DND-41 (cell line): ENCODE results near the gene MSI2.

ENCODE experiments used
- ATAC-seq: fragments of 200-7000 bp; cut with Tn5 transposase; 3 replicates; pipeline ENCODE4 v1.9.1; 2021; ENCODE audit warnings: low read depth; ENCODE audit not compliant: insufficient read depth
- DNase-seq: peaks from one replicate; pipeline ENCODE4 v3.0.0-alpha.2; 2020
- H2AFZ ChIP-seq: 2 replicates; pipeline ENCODE4 v1.6.0; 2012; ENCODE audit warnings: low read depth, low read length
- H3K27ac ChIP-seq: 2 replicates; pipeline ENCODE4 v1.5.1; 2012; ENCODE audit warnings: low read length, inconsistent platforms
- H3K27me3 ChIP-seq: fragments of 200-600 bp; sonication (generic); 2 replicates; pipeline ENCODE4 v1.6.0; 2012; ENCODE audit warnings: low read length, mild to moderate bottlenecking, inconsistent platforms; ENCODE audit not compliant: insufficient read depth, poor library complexity
- H3K36me3 ChIP-seq: 2 replicates; pipeline ENCODE4 v1.5.1; 2012; ENCODE audit warnings: low read length, inconsistent platforms; ENCODE audit not compliant: insufficient read depth
- H3K4me1 ChIP-seq: 2 replicates; pipeline ENCODE4 v1.5.1; 2012; ENCODE audit warnings: mild to moderate bottlenecking, low read length; ENCODE audit not compliant: insufficient read depth
- H3K4me2 ChIP-seq: 2 replicates; pipeline ENCODE4 v1.6.0; 2012; ENCODE audit warnings: mild to moderate bottlenecking, moderate library complexity, low read length, inconsistent platforms; ENCODE audit not compliant: insufficient read depth
- H3K4me3 ChIP-seq, 2 experiments: fragments of 200-600 bp in 1 of 2; shearing (Covaris generic) in 1 of 2; 2 replicates each; pipeline ENCODE4 v1.5.1; 2012 to 2016; ENCODE audit warnings: inconsistent platforms in 2 of 2, low read length in 2 of 2, mild to moderate bottlenecking in 2 of 2, low read depth in 1 of 2, moderate library complexity in 1 of 2
- H3K79me2 ChIP-seq: 2 replicates; pipeline ENCODE4 v1.6.0; 2012; ENCODE audit warnings: low read length, inconsistent platforms; ENCODE audit not compliant: insufficient read depth
- H3K9ac ChIP-seq: 2 replicates; pipeline ENCODE4 v1.6.0; 2012; ENCODE audit warnings: low read depth, mild to moderate bottlenecking, inconsistent platforms, low read length, moderate library complexity
- H3K9me3 ChIP-seq: 2 replicates; pipeline ENCODE4 v1.5.1; 2012; ENCODE audit warnings: low read length, moderate library complexity, mild to moderate bottlenecking, inconsistent platforms; ENCODE audit not compliant: insufficient read depth, severe bottlenecking
- H4K20me1 ChIP-seq: 2 replicates; pipeline ENCODE4 v1.6.0; 2012; ENCODE audit warnings: low read length; ENCODE audit not compliant: insufficient read depth
- EZH2 ChIP-seq: IDR thresholded peaks from 3 replicates; pipeline ENCODE4 v1.6.1; 2012; ENCODE audit warnings: borderline replicate concordance, low read depth, mild to moderate bottlenecking, moderate library complexity, low read length, inconsistent platforms; ENCODE audit not compliant: severe bottlenecking
- TF ChIP-seq, protein P1 (sequence below): IDR thresholded peaks from 2 replicates; pipeline ENCODE4 v1.5.1; 2012; ENCODE audit warnings: borderline replicate concordance, low read length, moderate library complexity, mild to moderate bottlenecking; ENCODE audit not compliant: poor library complexity, severe bottlenecking; ENCODE audit errors: extremely low read depth

The MSI2 gene

GRCh38 chr17:57577751-57578607 is 321.7 kb downstream of the MSI2 start:
- no peak overlapping the region for H3K4me3 ChIP-seq

GRCh38 chr17:57578608-57579225 is 322.4 kb downstream of the MSI2 start:
- no peak for TF ChIP-seq EZH2
- TF ChIP-seq, protein P1, sequence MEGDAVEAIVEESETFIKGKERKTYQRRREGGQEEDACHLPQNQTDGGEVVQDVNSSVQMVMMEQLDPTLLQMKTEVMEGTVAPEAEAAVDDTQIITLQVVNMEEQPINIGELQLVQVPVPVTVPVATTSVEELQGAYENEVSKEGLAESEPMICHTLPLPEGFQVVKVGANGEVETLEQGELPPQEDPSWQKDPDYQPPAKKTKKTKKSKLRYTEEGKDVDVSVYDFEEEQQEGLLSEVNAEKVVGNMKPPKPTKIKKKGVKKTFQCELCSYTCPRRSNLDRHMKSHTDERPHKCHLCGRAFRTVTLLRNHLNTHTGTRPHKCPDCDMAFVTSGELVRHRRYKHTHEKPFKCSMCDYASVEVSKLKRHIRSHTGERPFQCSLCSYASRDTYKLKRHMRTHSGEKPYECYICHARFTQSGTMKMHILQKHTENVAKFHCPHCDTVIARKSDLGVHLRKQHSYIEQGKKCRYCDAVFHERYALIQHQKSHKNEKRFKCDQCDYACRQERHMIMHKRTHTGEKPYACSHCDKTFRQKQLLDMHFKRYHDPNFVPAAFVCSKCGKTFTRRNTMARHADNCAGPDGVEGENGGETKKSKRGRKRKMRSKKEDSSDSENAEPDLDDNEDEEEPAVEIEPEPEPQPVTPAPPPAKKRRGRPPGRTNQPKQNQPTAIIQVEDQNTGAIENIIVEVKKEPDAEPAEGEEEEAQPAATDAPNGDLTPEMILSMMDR: no peak
- Histone ChIP-seq H3K27me3 (no peaks in the 10 kb centered on the region), H3K9ac (no peak overlapping the region), H3K36me3 (peaks cover 83% of the 10 kb centered on the region), H4K20me1 (peaks cover 13% of the 10 kb centered on the region), H3K4me2 (no peak overlapping the region), H3K4me1 (peaks cover 38% of the 10 kb centered on the region), H3K27ac (peak overlapping the region; percentile 15), H3K4me3 (no peak overlapping the region), H2AFZ (no peak overlapping the region), H3K9me3 (no peaks in the 10 kb centered on the region), H3K79me2 (peaks cover 93% of the 10 kb centered on the region)
- DNase-seq (no peak), ATAC-seq (no peak)

More at GRCh38 chr17:57577751-57578607, 321.7 kb downstream of the MSI2 start:
- TF ChIP-seq, protein P1: no peak
- TF ChIP-seq EZH2: no peak
- Histone ChIP-seq H3K4me1 (peaks cover 35% of the 10 kb centered on the region; the same call in 1 of the 2 replicates), H3K79me2 (peaks cover 93% of the 10 kb centered on the region), H3K9me3 (no peaks in the 10 kb centered on the region), H2AFZ (no peak overlapping the region), H3K36me3 (peaks cover 83% of the 10 kb centered on the region), H4K20me1 (peaks cover 16% of the 10 kb centered on the region), H3K4me2 (no peak overlapping the region), H3K27ac (peak overlapping the region; percentile 54), H3K9ac (no peak overlapping the region), H3K27me3 (no peaks in the 10 kb centered on the region)
- no peak for DNase-seq
- ATAC-seq: no peak

GRCh38 chr17:57579245-57579644 is 322.9 kb downstream of the MSI2 start:
- peaks cover 93% of the 10 kb centered on the region for H3K79me2 ChIP-seq
- no peak overlapping the region for H3K9ac ChIP-seq
- H3K27me3 ChIP-seq: no peaks in the 10 kb centered on the region
- no peak for DNase-seq
- no peak for TF ChIP-seq EZH2
- TF ChIP-seq, protein P1: no peak
- H3K4me2 ChIP-seq: no peak overlapping the region
- no peak overlapping the region for H3K4me3 ChIP-seq
- no peak for ATAC-seq
- H3K4me1 ChIP-seq: peaks cover 40% of the 10 kb centered on the region
- H2AFZ ChIP-seq: no peak overlapping the region
- peaks cover 13% of the 10 kb centered on the region for H4K20me1 ChIP-seq
- H3K27ac ChIP-seq: peak overlapping the region; percentile 15
- H3K36me3 ChIP-seq: peaks cover 83% of the 10 kb centered on the region
- no peaks in the 10 kb centered on the region for H3K9me3 ChIP-seq
